ENCODE results near the gene CSRP1.
"Not testable (repeated sequence)": the region's sequence is repeated elsewhere in the genome, so short reads cannot be mapped to it uniquely, and the experiment has no call there.

The CSRP1 gene

GRCh38 chr1:201496296-201496690 lies 10.6 kb downstream of the CSRP1 start:
- no peak for DNase-seq

- DNase-seq = no peak
These were observed 11.2 kb downstream of the CSRP1 start for GRCh38 chr1:201495551-201496295.

- no peak for DNase-seq
These were observed 12.9 kb downstream of the CSRP1 start for GRCh38 chr1:201493757-201494617.

GRCh38 chr1:201493026-201493656 lies 13.8 kb downstream of the CSRP1 start:
- not testable (repeated sequence) for DNase-seq

- DNase-seq = no peak
These were observed 14.9 kb downstream of the CSRP1 start for GRCh38 chr1:201491896-201492511.

- DNase-seq = no peak
These were observed 16.2 kb downstream of the CSRP1 start for GRCh38 chr1:201490708-201491131.

- no peak for DNase-seq
These were observed 17.2 kb downstream of the CSRP1 start for GRCh38 chr1:201489643-201490261.

GRCh38 chr1:201488830-201489589 lies 17.9 kb downstream of the CSRP1 start:
- no peak for DNase-seq

GRCh38 chr1:201487742-201488141 lies 19.2 kb downstream of the CSRP1 start:
- DNase-seq = no peak

- DNase-seq = no peak
These were observed 20.7 kb downstream of the CSRP1 start for GRCh38 chr1:201486187-201486586.

- DNase-seq = no peak
These were observed 21.6 kb downstream of the CSRP1 start for GRCh38 chr1:201485184-201485774.

- no peak for DNase-seq
These were observed 23.5 kb downstream of the CSRP1 start for GRCh38 chr1:201483373-201483949.

GRCh38 chr1:201482755-201483154 lies 24.2 kb downstream of the CSRP1 start:
- no peak for DNase-seq

GRCh38 chr1:201481761-201482493 lies 25.0 kb downstream of the CSRP1 start:
- peak; percentile 82 for DNase-seq

GRCh38 chr1:201481004-201481380 lies 25.9 kb downstream of the CSRP1 start:
- no peak for DNase-seq

GRCh38 chr1:201480231-201481003 lies 26.5 kb downstream of the CSRP1 start:
- peak; percentile 60 for DNase-seq

GRCh38 chr1:201479201-201479730 lies 27.7 kb downstream of the CSRP1 start:
- DNase-seq = no peak

- DNase-seq = not testable (repeated sequence)
These were observed 28.3 kb downstream of the CSRP1 start for GRCh38 chr1:201478666-201479065.

GRCh38 chr1:201476670-201477344 lies 30.1 kb downstream of the CSRP1 start:
- DNase-seq = no peak
